Esophagus squamous epithelium (tissue), 5 donors: ENCODE results near the gene ABHD6. TPM values are rescaled to one million over a fixed set of nuclear protein-coding genes. Genes with fewer than 3 reads are reported as not detected.
A peak's percentile ranks its signal among the peaks of the same experiment; 100 is the strongest.
"Not testable (repeated sequence)": the region's sequence is repeated elsewhere in the genome, so short reads cannot be mapped to it uniquely, and the experiment has no call there.

Experiments used
- DNase-seq: peaks from one replicate; lab custom pipeline; 2025; lab: John Stamatoyannopoulos, UW
- H3K27ac ChIP-seq, 4 donors: fragments of 200-600 bp; sonication (generic); one replicate each; pipeline ENCODE4 v1.5.1; 2016 to 2019; ENCODE audit warnings: mild to moderate bottlenecking in 1 of 4
- H3K27me3 ChIP-seq, 4 donors: fragments of 200-600 bp; sonication (generic); 1 replicate in 3 of 4; 2 replicates in 1 of 4; pipeline versions ENCODE4 v1.5.1 to v1.6.0; 2017 to 2021; ENCODE audit warnings: antibody characterized with exemption in 1 of 4
- H3K36me3 ChIP-seq, 3 donors: fragments of 200-600 bp; sonication (generic); one replicate each; pipeline ENCODE4 v1.5.1; 2016 to 2019
- H3K4me1 ChIP-seq, 3 donors: fragments of 200-600 bp; sonication (generic); one replicate each; pipeline ENCODE4 v1.5.1; 2017 to 2019
- H3K4me3 ChIP-seq, 4 donors: fragments of 200-600 bp; sonication (generic); 1 replicate in 3 of 4; 2 replicates in 1 of 4; pipeline ENCODE4 v1.5.1; 2016 to 2019; ENCODE audit warnings: mild to moderate bottlenecking in 2 of 4, moderate library complexity in 1 of 4
- H3K9me3 ChIP-seq, 3 donors: fragments of 200-600 bp; sonication (generic); one replicate each; pipeline ENCODE4 v1.5.1; 2016 to 2019
- POLR2A ChIP-seq, 4 donors: fragments of 450-650 bp; IDR thresholded peaks; one replicate each; pipeline ENCODE4 v1.6.1; 2017; ENCODE audit warnings: antibody characterized with exemption in 4 of 4, mild to moderate bottlenecking in 4 of 4, moderate library complexity in 3 of 4
- WGBS, 2 donors: methylation state at CpG; one replicate each; pipeline ENCODE4 v1.1.5; 2018; 5-methylcytosine and 5-hydroxymethylcytosine counted together
- intact Hi-C: fragments of 100-400 bp; cut with DNase I; formaldehyde crosslinking; loops from one replicate; pipeline ENCODE4 v1.15.0; 2022
- total RNA-seq, 4 donors: library from RNA; depleted of rRNA; stranded (reverse); fragments of >200 nt; gene quantifications; one replicate each; pipeline ENCODE4 v1.1.0, GENCODE V29; 2016
- TF ChIP-seq, protein P1 (sequence below), 6 experiments: fragments of 450-650 bp in 4 of 6; fragments of 200-600 bp in 2 of 6; sonication (generic) in 2 of 6; IDR thresholded peaks; one replicate each; pipeline ENCODE4 v1.5.1; 2016 to 2019; ENCODE audit warnings: antibody characterized with exemption in 6 of 6, mild to moderate bottlenecking in 4 of 6, moderate library complexity in 4 of 6
- donor health status: DM: yes; HTN: yes; CAD: no.

ABHD6 gene
- total RNA-seq, 4 donors from 2014 or later = 5.8 to 16.5 (median 8.9) TPM

- 47 to 53% methylated on average over 10 of the region's 10 CpGs for WGBS, 2 donors
- Histone ChIP-seq H3K36me3 (no peaks in the 10 kb centered on the region), H3K4me3 (no peak overlapping the region), H3K27me3 (no peaks in the 10 kb centered on the region), H3K4me1 (peaks cover 18 to 55% (median 38%) of the 10 kb centered on the region in 3 donors), H3K9me3 (no peaks in the 10 kb centered on the region), H3K27ac (peak overlapping the region; percentile 80 to 93 (median 88))
- intact Hi-C loops = no loop called here
- TF ChIP-seq, protein P1, sequence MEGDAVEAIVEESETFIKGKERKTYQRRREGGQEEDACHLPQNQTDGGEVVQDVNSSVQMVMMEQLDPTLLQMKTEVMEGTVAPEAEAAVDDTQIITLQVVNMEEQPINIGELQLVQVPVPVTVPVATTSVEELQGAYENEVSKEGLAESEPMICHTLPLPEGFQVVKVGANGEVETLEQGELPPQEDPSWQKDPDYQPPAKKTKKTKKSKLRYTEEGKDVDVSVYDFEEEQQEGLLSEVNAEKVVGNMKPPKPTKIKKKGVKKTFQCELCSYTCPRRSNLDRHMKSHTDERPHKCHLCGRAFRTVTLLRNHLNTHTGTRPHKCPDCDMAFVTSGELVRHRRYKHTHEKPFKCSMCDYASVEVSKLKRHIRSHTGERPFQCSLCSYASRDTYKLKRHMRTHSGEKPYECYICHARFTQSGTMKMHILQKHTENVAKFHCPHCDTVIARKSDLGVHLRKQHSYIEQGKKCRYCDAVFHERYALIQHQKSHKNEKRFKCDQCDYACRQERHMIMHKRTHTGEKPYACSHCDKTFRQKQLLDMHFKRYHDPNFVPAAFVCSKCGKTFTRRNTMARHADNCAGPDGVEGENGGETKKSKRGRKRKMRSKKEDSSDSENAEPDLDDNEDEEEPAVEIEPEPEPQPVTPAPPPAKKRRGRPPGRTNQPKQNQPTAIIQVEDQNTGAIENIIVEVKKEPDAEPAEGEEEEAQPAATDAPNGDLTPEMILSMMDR (IDR thresholded peaks at IDR 0.05) = no peak
- TF ChIP-seq POLR2A (IDR thresholded peaks at IDR 0.05) = no peak
- no peak for DNase-seq
Measured at GRCh38 chr3:58216496-58217195, 20.9 kb upstream of the ABHD6 start.

- TF ChIP-seq, protein P1 (IDR thresholded peaks at IDR 0.05) = peak; percentile 69 to 91 (median 79)
- TF ChIP-seq POLR2A (IDR thresholded peaks at IDR 0.05) = no peak
- H3K36me3 ChIP-seq = no peaks in the 10 kb centered on the region
- 11 to 13% methylated on average over 15 of the region's 15 CpGs for WGBS, 2 donors
- H3K9me3 ChIP-seq = no peaks in the 10 kb centered on the region
- DNase-seq = peak; percentile 12
- no peaks in the 10 kb centered on the region for H3K27me3 ChIP-seq
- intact Hi-C loops = no loop called here
- peak overlapping the region; percentile 56 to 93 (median 86) for H3K27ac ChIP-seq
- peaks cover 18 to 58% (median 38%) of the 10 kb centered on the region in 3 donors for H3K4me1 ChIP-seq
- H3K4me3 ChIP-seq = peak overlapping the region in 1 of 4 donors; percentile 39
Measured at GRCh38 chr3:58217209-58217811, 20.3 kb upstream of the ABHD6 start.

- 69 to 87% methylated on average over 1 of the region's 1 CpG for WGBS, 2 donors
- H3K27ac ChIP-seq = no peak overlapping the region
Measured at GRCh38 chr3:58218904-58219303, 18.7 kb upstream of the ABHD6 start.

GRCh38 chr3:58222161-58222724, 15.3 kb upstream of the ABHD6 start:
- Histone ChIP-seq H3K4me3 (no peak overlapping the region), H3K4me1 (peaks cover 5 to 17% (median 7%) of the 10 kb centered on the region in 3 donors), H3K27me3 (no peaks in the 10 kb centered on the region), H3K9me3 (no peaks in the 10 kb centered on the region), H3K36me3 (no peaks in the 10 kb centered on the region), H3K27ac (no peak overlapping the region)
- intact Hi-C loops = no loop called here
- no peak for TF ChIP-seq POLR2A (IDR thresholded peaks at IDR 0.05)
- TF ChIP-seq, protein P1 (IDR thresholded peaks at IDR 0.05) = no peak
- 59 to 70% methylated on average over 8 of the region's 8 CpGs for WGBS, 2 donors
- DNase-seq = no peak

More at GRCh38 chr3:58218904-58219303, 18.7 kb upstream of the ABHD6 start:
- TF ChIP-seq, protein P1 (IDR thresholded peaks at IDR 0.05) = no peak
- no peak for TF ChIP-seq POLR2A (IDR thresholded peaks at IDR 0.05)
- no peaks in the 10 kb centered on the region for H3K27me3 ChIP-seq
- no peaks in the 10 kb centered on the region for H3K36me3 ChIP-seq
- intact Hi-C loops = no loop called here
- no peaks in the 10 kb centered on the region for H3K9me3 ChIP-seq
- H3K4me1 ChIP-seq = peaks cover 17 to 51% (median 36%) of the 10 kb centered on the region in 3 donors
- no peak for DNase-seq
- no peak overlapping the region for H3K4me3 ChIP-seq

GRCh38 chr3:58223855-58224254, 13.7 kb upstream of the ABHD6 start:
- H3K9me3 ChIP-seq = no peaks in the 10 kb centered on the region
- peaks cover 0 to 9% (median 0%) of the 10 kb centered on the region in 3 donors for H3K4me1 ChIP-seq
- 92 to 93% methylated on average over 4 of the region's 4 CpGs for WGBS, 2 donors
- H3K27ac ChIP-seq = no peak overlapping the region
- intact Hi-C loops = no loop called here
- no peak for DNase-seq
- no peak overlapping the region for H3K4me3 ChIP-seq
- no peak for TF ChIP-seq POLR2A (IDR thresholded peaks at IDR 0.05)
- TF ChIP-seq, protein P1 (IDR thresholded peaks at IDR 0.05) = no peak
- no peaks in the 10 kb centered on the region for H3K27me3 ChIP-seq
- no peaks in the 10 kb centered on the region for H3K36me3 ChIP-seq

DNA sequence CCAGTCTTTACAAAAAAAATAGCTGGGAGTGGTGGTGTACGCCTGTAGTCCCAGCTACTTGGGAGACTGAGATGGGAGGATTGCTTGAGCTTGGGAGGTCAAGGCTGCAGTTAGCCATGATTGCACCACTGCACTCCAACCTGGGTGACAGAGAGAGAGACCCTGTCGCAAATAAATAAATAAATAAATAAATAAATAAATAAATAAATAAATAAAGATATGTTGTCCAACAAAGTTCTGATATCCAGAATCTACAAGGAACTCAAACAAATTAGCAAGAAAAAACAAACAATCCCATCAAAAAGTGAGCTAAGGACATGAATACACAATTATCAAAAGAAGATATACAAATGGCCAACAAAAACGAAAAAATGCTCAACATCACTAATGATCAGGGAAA, 9.7 kb upstream of the ABHD6 start:
- WGBS, 2 donors = 88 to 93% methylated on average over 3 of the region's 3 CpGs
- intact Hi-C loops, H3K9me3 ChIP-seq, H3K27ac ChIP-seq, H3K4me3 ChIP-seq, H3K36me3 ChIP-seq, DNase-seq, H3K4me1 ChIP-seq, H3K27me3 ChIP-seq: not testable (repeated sequence)
